Measurements from ENCODE around the gene STAB1. TPM values are rescaled to one million over a fixed set of nuclear protein-coding genes. Genes with fewer than 3 reads are reported as not detected.

STAB1 gene
- total and polyA plus RNA-seq, 2 of the 13 experiments (the other 11 are each of a cell fraction or from before 2014, with no cell fraction given), result 0.09 to 0.34 TPM

DNA sequence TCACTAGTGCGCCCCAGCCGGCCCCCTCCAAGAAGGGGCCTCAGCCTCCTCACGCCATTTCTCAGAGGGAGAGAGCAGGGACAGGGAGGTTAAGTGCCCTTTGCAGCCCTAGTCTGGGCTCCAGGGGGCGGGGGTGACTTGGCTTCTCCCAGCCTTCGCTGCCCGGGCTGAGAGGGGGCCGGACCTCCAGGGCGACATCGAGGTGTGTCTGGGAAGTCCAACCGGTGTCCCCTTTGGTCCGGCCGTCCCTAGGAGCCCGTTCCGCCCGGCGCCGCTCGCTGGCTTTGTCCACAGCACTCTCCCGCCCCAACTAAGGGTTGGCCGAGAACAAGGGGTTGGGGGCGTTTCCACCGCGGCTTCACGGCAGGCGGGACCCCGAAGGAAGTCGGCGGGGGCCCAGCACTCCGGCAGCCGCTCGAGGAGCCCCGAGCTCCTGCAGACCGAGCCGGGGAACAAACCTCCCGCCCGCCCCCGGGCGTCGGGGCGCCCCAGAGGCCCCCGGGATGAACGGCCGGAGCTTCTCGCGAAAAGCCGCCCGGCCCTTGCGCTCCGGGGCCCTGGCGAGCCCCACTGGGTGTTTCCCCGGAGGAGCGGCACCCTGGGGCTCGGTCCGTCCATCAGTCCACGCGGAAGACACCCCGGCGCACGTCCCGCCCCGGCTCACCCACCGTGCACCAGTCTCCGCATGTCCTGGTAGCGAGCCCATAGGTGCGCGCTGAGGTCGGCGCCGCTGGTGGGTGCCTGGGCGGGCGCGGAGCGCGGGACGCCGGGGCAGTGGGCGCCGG, 37.9 kb downstream of the STAB1 start (continued):
- no peak for TF ChIP-seq ARNT (IDR thresholded peaks at IDR 0.05)
- no peak for TF ChIP-seq ATF7-NPFF (CRISPR knock-in tag; IDR thresholded peaks at IDR 0.05; ENCODE audit: low read depth)
- no peak for TF ChIP-seq HNF1A (IDR thresholded peaks at IDR 0.05; ENCODE audit: low read depth)
- no peak for TF ChIP-seq HNF1A (CRISPR knock-in tag; IDR thresholded peaks at IDR 0.05; ENCODE audit: borderline replicate concordance)
- TF ChIP-seq YY1 (IDR thresholded peaks at IDR 0.05; ENCODE audit: insufficient read depth, insufficient replicate concordance, low read depth, low read length), result peak; percentile 17
- no peak for TF ChIP-seq ZNF331 (CRISPR knock-in tag; IDR thresholded peaks at IDR 0.05)
- TF ChIP-seq, protein P1, sequence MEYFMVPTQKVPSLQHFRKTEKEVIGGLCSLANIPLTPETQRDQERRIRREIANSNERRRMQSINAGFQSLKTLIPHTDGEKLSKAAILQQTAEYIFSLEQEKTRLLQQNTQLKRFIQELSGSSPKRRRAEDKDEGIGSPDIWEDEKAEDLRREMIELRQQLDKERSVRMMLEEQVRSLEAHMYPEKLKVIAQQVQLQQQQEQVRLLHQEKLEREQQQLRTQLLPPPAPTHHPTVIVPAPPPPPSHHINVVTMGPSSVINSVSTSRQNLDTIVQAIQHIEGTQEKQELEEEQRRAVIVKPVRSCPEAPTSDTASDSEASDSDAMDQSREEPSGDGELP (IDR thresholded peaks at IDR 0.05; ENCODE audit: borderline replicate concordance, low read depth), result no peak
- no peak; the same call in 1 of the 2 replicates for TF ChIP-seq CREM (IDR thresholded peaks at IDR 0.05)
- TF ChIP-seq CREM (CRISPR knock-in tag; IDR thresholded peaks at IDR 0.05), result no peak
- TF ChIP-seq ZHX2 (IDR thresholded peaks at IDR 0.05; ENCODE audit: low read depth), result no peak
- TF ChIP-seq ZHX2 (CRISPR knock-in tag; IDR thresholded peaks at IDR 0.05; ENCODE audit: borderline replicate concordance), result no peak
- TF ChIP-seq MAZ (IDR thresholded peaks at IDR 0.05; ENCODE audit: borderline replicate concordance, low read depth, low read length), result no peak
- TF ChIP-seq MAZ (CRISPR knock-in tag; IDR thresholded peaks at IDR 0.05; ENCODE audit: low read depth), result 0 out of 2 replicates have a peak, but pooled peaks have one; percentile 45
- TF ChIP-seq RAD21 (CRISPR knock-in tag; IDR thresholded peaks at IDR 0.05), result peak; percentile 38; the same call in 1 of the 2 replicates
- TF ChIP-seq ZNF326 (CRISPR knock-in tag; IDR thresholded peaks at IDR 0.05; ENCODE audit: borderline replicate concordance), result no peak
- TF ChIP-seq MIER2 (CRISPR knock-in tag; IDR thresholded peaks at IDR 0.05), result no peak
- TF ChIP-seq ZNF550 (CRISPR knock-in tag; IDR thresholded peaks at IDR 0.05; ENCODE audit: borderline replicate concordance), result no peak
- no peak; the same call in 1 of the 2 replicates for TF ChIP-seq ZNF772 (CRISPR knock-in tag; IDR thresholded peaks at IDR 0.05)

Data from HepG2 (cell line).